GM12873 (cell line): ENCODE results near the gene RIT2.

Experiments
- TF ChIP-seq, protein P1 (sequence below): IDR thresholded peaks from 2 replicates; pipeline ENCODE4 v1.5.1; 2012; ENCODE audit warnings: low read depth, mild to moderate bottlenecking, moderate library complexity, low read length, control low read depth; ENCODE audit not compliant: insufficient read depth; ENCODE audit errors: missing control alignments

The RIT2 gene

DNA sequence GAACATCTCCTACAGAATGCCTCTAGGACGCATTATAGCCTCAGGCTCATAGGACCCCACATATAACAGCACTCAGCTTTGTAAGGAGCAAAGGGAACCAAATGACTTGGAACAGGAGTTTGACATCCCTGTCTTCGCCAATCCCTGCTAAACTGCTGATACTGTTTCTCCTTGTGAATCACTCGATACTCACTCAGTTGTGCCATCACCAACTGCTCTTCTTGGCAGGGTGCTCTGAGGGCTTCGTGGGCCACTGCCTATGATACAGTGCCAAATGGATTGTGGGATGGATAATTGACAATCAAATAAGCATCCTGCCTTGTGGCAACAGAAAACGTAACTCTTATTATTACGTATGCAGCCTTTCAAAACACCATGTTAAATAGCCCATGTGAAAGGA, 396.3 kb downstream of the RIT2 start:
- TF ChIP-seq, protein P1, sequence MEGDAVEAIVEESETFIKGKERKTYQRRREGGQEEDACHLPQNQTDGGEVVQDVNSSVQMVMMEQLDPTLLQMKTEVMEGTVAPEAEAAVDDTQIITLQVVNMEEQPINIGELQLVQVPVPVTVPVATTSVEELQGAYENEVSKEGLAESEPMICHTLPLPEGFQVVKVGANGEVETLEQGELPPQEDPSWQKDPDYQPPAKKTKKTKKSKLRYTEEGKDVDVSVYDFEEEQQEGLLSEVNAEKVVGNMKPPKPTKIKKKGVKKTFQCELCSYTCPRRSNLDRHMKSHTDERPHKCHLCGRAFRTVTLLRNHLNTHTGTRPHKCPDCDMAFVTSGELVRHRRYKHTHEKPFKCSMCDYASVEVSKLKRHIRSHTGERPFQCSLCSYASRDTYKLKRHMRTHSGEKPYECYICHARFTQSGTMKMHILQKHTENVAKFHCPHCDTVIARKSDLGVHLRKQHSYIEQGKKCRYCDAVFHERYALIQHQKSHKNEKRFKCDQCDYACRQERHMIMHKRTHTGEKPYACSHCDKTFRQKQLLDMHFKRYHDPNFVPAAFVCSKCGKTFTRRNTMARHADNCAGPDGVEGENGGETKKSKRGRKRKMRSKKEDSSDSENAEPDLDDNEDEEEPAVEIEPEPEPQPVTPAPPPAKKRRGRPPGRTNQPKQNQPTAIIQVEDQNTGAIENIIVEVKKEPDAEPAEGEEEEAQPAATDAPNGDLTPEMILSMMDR: no peak

DNA sequence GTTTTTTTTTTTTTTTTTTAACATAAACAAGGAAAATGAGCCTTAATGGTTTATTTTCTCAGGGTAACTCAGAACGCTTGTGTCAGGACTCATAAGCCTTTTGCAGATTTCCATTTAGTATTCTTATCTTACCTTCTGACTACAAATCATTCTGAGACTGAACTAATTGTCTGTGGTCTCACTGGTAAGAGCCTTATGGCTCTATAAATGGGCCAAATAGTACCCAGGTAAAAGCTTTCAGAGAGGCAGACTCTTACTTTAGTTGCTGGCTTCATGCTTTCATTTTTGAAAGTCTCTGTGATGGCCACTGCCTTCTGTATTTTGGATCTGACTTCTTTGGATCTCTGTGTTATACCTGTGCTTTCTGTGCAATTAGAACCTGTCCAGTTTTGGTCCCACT, 403.4 kb downstream of the RIT2 start:
- TF ChIP-seq, protein P1: no peak

DNA sequence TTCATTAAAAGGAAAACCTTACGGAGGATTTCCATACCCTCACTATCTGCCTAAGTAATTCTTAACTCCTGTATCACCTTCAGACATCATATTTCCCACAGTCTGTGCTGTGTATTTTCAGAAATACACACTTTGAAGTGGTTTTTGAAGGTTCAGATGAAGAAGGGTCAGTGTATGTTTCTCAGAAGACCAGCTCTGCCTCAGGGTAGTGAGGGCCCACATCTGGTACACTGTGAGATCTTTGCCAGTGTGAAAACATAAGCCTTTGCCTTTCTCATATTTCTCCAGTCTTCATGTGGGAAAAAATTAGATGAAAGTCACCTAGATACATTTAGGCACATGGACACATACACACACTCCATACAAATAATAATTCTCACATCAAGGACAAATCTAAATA, 408.4 kb downstream of the RIT2 start:
- TF ChIP-seq, protein P1: no peak

DNA sequence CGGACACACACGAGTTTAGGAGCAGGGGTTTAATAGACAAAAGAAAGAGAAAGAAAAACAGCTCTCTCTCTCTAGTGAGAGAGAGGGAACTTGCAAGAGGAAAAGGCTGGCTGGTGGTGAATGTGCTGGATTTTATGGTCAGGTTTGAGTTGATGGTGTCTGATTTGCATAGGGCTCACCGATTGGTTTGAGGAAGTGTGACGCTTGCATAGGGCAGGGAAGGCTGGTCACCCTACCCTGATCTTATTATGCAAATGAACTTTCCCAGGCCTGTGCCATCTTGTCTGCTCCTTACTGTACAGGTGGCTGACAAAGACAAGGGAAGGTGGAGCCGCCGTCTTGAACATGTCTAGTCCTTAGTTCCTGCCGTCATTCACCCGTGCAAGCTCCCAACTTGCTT, 408.9 kb downstream of the RIT2 start:
- TF ChIP-seq, protein P1: no peak

DNA sequence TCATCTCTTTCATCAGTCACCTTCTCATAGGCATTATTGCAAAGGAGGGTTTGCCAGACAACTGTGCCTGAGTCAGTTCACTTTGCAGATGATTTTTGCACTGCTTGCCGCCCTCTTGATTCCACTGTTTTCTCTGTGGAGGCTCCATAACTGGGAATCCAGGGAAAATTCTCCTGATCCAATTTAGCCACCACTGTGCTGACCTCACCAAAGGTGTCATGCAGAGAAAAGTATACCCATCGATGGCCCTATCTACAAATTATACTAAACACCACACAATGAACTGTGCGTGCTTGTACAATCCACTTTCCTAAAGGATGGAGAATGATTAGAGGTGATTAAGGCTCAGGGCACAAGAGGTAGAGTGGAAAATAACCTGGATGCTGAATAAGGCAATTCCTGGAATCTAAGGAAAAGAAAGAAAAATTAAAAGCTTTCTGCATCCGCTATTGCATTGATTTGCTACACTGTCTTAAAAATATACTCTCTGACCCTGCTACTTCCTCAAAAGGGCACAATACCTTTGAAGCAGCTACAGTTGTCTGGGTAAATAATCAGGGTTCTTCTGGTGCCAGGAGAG, 409.4 kb downstream of the RIT2 start:
- TF ChIP-seq, protein P1: no peak
